GM18873 (cell line): ENCODE data around the gene AKT1S1.

Experiments used
- ATAC-seq: cut with Tn5 transposase; IDR thresholded peaks from one replicate; pipeline ENCODE4 v1.9.1; 2021; ENCODE audit warnings: mild to moderate bottlenecking, moderate library complexity, moderate number of reproducible peaks; ENCODE audit not compliant: unreplicated experiment, low FRiP score

The AKT1S1 gene

GRCh38 chr19:49844138-49845095 lies 32.7 kb downstream of the AKT1S1 start:
- no peak for ATAC-seq

DNA sequence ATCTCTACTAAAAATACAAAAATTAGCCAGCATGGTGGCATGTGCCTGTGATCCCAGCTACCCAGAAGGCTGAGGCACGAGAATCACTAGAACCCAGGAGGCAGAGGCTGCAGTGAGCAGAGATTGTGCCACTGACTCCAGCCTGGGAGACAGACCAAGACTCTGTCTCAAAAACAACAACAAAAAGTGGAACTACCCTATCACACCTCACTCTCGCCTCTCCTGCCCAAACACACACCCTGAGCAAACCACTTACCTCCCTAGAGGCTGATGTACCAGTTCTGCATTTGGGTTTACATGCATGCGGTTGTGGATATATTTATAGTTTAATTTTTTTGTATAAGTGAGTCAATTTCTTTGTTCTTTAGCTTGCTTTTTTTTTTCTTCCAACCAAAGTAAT lies 33.9 kb downstream of the AKT1S1 start:
- no peak for ATAC-seq

DNA sequence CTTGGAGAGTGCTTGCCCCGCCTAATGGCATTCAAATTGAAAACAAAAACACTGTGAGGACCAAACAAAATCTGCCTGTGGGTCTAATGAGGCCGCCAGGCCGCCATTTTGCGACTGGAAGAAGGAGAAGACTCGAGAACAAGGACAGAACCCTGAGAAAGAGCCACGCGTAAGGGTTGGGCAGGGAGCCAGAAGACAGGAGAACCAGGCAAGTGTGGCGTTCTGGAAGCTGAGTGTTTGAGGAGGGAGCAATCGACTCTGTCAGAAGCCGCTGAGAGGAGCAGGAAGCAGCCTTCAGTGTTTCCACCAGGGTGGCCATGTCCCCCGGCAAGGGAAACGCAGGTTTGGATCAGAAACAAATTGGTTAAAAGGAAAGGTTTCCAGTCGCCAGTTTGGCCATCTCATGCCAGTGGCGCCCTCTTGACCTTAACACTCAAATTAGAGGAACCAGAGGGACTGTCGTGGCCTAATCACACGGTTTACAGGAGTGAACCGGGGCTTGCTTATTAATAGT lies 36.4 kb downstream of the AKT1S1 start:
- ATAC-seq: no peak

DNA sequence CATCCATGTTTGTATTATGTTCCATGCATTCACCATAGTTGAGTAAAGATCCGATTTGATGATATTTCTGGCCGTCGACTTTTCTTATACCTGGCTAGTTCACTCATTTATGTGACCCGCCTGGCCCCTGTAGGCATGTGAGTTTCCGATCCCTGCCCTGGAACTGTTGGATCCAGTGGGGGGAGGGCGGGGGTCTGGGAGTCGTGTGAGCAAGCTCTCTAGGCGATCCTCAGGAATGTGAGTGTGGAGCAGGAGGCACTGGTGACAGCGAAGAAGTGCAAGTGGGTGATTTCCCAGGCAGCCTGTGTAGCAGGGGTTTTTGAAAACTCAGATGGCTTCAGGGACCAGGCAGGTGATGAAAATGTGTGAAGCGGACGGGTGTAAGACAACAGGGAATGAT lies 36.8 kb downstream of the AKT1S1 start:
- no peak for ATAC-seq

DNA sequence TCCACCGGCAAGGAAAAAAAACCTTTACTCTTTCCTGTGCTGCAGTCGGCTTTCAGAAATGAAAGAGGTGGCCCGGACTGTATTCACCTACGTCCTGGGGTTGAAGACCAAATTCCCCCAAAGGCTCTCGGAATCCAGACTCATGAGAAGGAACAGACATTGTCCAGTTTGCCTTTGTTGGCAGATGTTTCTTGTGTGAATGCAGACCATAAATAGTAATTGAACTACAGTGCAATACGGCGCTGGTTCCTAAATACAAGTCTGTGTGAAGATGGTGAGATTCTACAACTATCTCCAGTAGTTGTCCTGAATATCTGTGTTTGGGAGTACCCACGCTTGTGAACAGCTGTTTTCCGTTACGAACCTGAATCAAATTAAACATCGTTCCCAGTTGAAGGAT lies 37.4 kb downstream of the AKT1S1 start:
- ATAC-seq: no peak

DNA sequence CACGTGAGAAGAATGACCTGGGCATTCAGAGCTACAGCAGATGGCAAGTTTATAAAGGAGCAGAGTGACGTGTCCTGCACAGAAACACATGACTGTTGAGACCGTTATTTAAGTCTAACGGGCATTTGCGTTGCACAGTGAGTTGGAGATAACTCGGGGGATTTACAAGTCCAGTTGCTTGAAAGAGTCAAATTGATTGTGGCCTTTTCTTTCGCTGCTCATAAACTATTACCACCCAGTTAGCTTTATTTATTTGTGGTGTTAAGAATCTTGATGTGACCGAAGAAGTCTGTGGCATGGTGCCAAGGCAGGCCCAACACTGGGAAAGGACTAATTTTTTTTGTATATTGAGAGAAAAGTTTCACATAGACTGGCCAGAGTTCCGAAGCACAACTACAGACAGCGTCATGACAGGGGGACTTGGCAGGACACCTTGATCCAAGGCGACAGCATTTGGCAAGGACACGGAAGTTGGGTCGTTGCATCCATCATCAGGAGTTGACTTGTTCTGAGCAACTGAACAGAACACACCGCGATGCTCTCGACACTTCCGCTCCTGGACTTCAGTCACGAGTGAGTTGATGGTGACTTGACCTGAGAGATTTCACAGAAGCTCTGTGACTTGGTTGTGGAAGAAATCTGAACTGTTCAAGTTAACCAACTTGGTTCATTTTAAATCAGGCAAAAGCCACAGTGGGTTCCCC lies 38.1 kb downstream of the AKT1S1 start:
- no peak for ATAC-seq

- ATAC-seq: no peak
Observed at GRCh38 chr19:49837425-49837824, 39.7 kb downstream of the AKT1S1 start.

DNA sequence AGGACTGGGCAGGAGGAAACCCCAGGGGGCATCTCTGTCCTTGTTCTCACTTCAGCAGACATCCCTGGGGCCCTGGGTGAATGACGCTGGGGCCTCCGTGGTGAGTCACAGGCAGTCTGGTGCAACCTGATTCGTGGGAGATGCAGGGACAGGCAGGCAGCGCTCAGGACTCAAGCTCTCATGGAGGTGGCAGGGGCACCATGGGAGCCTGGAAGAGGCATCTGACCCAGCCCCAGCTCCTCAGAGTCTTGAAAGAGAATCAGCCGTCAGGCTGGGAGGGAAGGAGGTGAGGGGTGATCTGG lies 40.2 kb downstream of the AKT1S1 start:
- no peak for ATAC-seq

DNA sequence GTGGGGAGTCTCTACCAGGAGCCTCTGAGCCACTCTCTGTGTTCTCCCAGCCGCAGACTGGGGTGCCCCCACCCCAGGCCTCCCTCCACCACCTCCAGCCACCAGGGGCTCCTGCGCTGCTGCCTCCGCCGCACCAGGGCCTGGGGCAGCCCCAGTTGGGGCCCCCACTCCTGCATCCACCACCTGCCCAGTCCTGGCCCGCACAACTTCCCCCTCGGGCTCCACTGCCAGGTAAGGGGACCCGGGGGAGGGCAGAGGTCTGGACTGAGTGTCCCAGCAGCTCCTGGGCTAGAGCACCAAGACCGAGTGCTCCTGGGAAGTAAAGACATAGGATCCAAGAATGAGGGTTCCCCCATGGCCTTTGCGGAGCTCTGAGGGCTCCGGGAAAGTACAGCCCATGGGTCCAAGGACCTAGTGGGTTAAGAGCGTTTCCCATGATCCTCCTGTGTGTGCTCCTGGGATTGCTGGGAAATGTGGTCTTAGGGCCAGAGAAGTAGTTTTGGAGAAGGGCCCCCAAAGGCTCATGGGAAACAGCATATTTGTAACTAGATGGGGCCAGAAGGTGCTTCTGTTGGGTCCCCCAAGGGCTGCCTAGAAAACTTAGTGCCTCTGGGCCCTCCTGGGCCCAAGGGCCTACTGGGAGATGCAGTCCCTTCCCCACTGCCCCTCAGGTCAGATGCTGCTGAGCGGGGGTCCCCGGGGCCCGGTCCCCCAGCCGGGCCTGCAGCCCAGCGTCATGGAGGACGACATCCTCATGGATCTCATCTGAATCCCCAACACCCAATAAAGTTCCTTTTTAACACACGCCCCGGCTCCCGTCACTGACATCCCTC lies 40.8 kb downstream of the AKT1S1 start:
- ATAC-seq: no peak

DNA sequence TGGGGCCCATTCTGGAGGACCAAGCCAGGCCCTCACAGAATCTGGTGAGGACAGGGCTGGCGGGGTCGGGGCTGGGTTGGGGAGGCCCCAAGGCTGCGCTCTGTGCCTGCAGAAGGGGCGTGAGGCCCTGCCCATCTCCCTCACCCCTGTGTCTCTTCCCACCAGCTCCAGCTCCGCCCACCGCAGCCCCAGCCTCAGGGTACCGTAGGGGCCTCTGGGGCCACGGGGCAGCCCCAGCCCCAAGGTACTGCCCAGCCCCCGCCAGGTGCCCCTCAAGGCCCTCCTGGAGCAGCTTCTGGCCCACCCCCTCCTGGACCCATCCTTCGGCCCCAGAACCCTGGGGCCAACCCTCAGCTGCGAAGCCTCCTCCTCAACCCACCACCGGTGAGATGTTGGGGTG lies 41.6 kb downstream of the AKT1S1 start:
- ATAC-seq: no peak

GRCh38 chr19:49833599-49833998 lies 43.6 kb downstream of the AKT1S1 start:
- no peak for ATAC-seq

DNA sequence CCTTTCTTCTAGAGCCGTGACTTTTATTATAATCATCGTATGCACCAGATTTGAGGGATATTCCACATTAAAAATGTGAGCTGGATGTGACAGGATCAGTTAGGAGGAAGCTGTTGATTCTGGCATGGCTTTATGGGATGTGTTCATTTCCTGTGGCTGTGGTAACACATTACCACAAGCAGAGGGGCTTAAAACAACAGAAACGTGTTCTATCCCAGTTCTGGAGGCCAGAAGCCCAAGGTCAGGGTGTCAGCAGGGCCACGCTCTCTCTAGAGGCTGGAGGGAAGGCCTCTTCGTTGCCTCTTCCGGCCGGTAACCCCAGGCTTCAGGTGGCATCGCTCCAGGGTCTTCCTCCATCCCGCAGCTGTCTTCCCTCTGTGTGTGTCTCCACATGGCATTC lies 44.6 kb downstream of the AKT1S1 start:
- ATAC-seq: no peak

DNA sequence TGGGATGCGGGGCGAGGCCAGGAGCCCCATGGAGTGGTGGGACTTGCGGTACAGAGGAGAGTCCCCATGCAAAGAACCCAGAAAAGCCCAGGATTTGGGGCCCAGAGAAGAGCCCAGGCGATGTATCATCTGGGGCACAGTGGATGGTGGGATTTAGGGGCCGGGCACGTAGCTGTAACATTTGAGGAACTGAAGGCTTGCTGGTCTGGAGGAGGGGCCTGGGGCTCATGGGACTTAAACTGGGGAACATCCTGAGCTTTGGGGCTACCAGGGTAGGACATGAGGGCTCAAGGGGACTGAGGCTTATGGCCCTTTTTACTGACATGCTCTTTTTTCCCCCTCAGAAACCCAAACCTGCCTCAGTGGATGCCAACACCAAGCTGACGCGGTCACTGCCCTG lies 45.6 kb downstream of the AKT1S1 start:
- ATAC-seq: no peak

GRCh38 chr19:49830766-49831165 lies 46.4 kb downstream of the AKT1S1 start:
- ATAC-seq: no peak

DNA sequence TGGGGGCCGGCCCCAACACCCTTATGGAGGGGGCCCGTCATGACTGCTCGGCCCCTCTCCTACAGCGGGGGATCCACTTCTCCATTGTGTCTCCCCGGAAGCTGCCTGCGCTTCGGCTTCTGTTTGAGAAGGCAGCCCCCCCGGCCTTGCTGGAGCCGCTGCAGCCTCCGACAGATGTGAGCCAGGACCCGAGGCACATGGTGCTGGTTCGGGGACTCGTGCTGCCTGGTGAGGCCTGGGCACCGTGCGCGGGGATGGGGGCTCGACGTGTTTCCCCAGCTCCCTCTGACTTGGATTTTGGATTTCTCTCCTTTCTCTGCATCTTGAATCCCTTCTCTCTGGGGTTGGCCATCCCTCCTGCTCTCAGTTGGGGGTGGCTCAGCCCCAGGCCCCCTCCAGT lies 47.4 kb downstream of the AKT1S1 start:
- ATAC-seq: no peak

GRCh38 chr19:49829200-49829599 lies 48.0 kb downstream of the AKT1S1 start:
- no peak for ATAC-seq

- ATAC-seq: no peak
Observed at GRCh38 chr19:49827034-49827433, 50.1 kb downstream of the AKT1S1 start.

- ATAC-seq: no peak
Observed at GRCh38 chr19:49824662-49825061, 52.5 kb downstream of the AKT1S1 start.

GRCh38 chr19:49823472-49823871 lies 53.7 kb downstream of the AKT1S1 start:
- no peak for ATAC-seq

DNA sequence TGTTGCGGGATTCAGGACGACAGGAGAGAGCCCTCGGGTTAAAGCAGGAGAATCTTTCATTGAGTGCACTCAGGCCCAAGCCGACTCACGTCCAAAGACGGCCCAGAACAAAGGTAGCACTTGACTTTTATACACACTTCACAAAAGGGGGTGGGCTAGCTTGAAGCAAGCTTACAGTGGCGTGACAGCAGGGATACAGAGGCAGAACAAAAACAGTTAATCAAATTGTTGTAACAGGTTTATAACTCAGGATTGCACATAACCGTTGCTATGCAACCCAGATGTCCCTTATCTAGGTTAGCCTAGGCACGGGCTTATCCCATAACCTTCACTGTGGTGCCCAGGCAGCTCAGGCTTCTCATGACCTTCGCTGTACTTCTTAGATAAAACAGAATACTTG lies 57.0 kb downstream of the AKT1S1 start:
- no peak for ATAC-seq
